ENCODE results near the gene YDJC.

GRCh38 chr22:21582801-21583740, 46.8 kb downstream of the YDJC start:
- TF ChIP-seq CTCF (IDR thresholded peaks at IDR 0.05) = no peak
- no peak for TF ChIP-seq POLR2A (IDR thresholded peaks at IDR 0.05)
